Small intestine (tissue), 7 donors: Measurements from ENCODE around the gene CTNNBIP1. TPM values are rescaled to one million over a fixed set of nuclear protein-coding genes. Genes with fewer than 3 reads are reported as not detected.

Experiments used
- DNase-seq, 2 donors: peaks; one replicate each; pipeline versions ENCODE4 v3.0.0 to v3.0.0-alpha.2; 2013
- FAIRE-seq: peaks from 2 replicates; lab custom pipeline; 2012; peaks lifted over from hg19 to GRCh38; lab: Jason Lieb, UNC
- H3K27ac ChIP-seq, 3 donors: one replicate each; pipeline ENCODE4 v1.5.1; 2013; ENCODE audit warnings: low read length in 2 of 3, mild to moderate bottlenecking in 2 of 3, control low read depth in 1 of 3, inconsistent platforms in 1 of 3, low read depth in 1 of 3, moderate library complexity in 1 of 3
- H3K27me3 ChIP-seq, 3 donors: one replicate each; pipeline ENCODE4 v1.6.1; 2013; ENCODE audit warnings: low read length in 3 of 3, inconsistent platforms in 1 of 3; ENCODE audit not compliant: control insufficient read depth in 3 of 3, insufficient read depth in 3 of 3
- H3K36me3 ChIP-seq, 3 donors: one replicate each; pipeline ENCODE4 v1.6.1; 2013; ENCODE audit warnings: low read length in 3 of 3, inconsistent platforms in 1 of 3, low read depth in 1 of 3, mild to moderate bottlenecking in 1 of 3, moderate library complexity in 1 of 3; ENCODE audit not compliant: control insufficient read depth in 3 of 3, insufficient read depth in 2 of 3
- H3K4me1 ChIP-seq, 3 donors: one replicate each; pipeline ENCODE4 v1.6.1; 2013; ENCODE audit warnings: low read length in 2 of 3, inconsistent platforms in 1 of 3, low read depth in 1 of 3, mild to moderate bottlenecking in 1 of 3, moderate library complexity in 1 of 3; ENCODE audit not compliant: control insufficient read depth in 3 of 3, insufficient read depth in 2 of 3
- H3K4me3 ChIP-seq, 3 donors: one replicate each; pipeline ENCODE4 v1.5.1; 2013; ENCODE audit warnings: low read length in 3 of 3, control low read depth in 1 of 3, inconsistent platforms in 1 of 3, low read depth in 1 of 3, mild to moderate bottlenecking in 1 of 3, moderate library complexity in 1 of 3
- H3K9me3 ChIP-seq, 2 donors: one replicate each; pipeline ENCODE4 v1.6.1; 2013; ENCODE audit warnings: low read depth in 1 of 2, low read length in 1 of 2; ENCODE audit not compliant: control insufficient read depth in 2 of 2, insufficient read depth in 1 of 2
- WGBS, 3 donors: extraction: QIAGEN DNeasy Blood & Tissue Kit; methylation state at CpG; one replicate each; pipeline ENCODE4 v1.1.7; 2013; 5-methylcytosine and 5-hydroxymethylcytosine counted together
- polyA plus RNA-seq, 4 donors: library from polyadenylated mRNA; stranded (reverse) in 3 of 4; unstranded in 1 of 4; fragments of 200-250 nt in 3 of 4; fragments of 120-200 nt in 1 of 4; gene quantifications; one replicate each; pipeline versions ENCODE4 v1.2.1 to v1.2.3, GENCODE V29; 2013
- donor health status: healthy with polysubstance abuse.
- donor health status: control.
- donor health status: control.
- donor health status: Bipolar disorder and iron deficiency.
- donor health status: healthy.

The CTNNBIP1 gene
- polyA plus RNA-seq, 4 donors: 19.5 to 24.8 (median 22.1) TPM

GRCh38 chr1:9909234-9910046 lies 629 bp downstream of the CTNNBIP1 start:
- peaks cover 0 to under 1% (median 0%) of the 10 kb centered on the region in 3 donors for H3K36me3 ChIP-seq
- peak; percentile 37 to 54 for DNase-seq
- WGBS, 3 donors: 1 to 2% (median 1%) methylated on average over 19 to 47 of the region's 47 CpGs
- no peaks in the 10 kb centered on the region for H3K9me3 ChIP-seq
- peaks cover 3 to 26% (median 9%) of the 10 kb centered on the region in 3 donors for H3K4me1 ChIP-seq
- no peak for FAIRE-seq
- H3K4me3 ChIP-seq: peak overlapping the region; percentile 79 to 90 (median 87)
- H3K27ac ChIP-seq: peak overlapping the region; percentile 54 to 82 (median 73)
- no peaks in the 10 kb centered on the region for H3K27me3 ChIP-seq

DNA sequence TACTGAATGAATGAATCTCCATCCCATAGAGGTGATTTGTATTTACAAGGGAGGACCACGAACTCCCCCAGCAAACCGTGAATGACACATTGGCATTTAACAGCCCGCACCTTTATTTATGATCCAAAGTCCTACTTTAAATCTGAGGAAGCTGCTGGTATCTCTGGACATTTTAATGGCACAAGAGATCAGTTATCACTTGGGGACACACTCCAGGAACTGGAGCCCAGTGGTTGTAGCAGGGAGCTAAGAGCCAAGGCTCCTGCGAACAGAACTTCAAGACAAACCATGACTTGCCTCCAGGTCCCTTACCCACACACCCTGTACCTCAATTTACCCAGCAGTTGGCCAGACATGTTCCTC lies 1.2 kb downstream of the CTNNBIP1 start:
- H3K27ac ChIP-seq: peak overlapping the region; percentile 54 to 82 (median 73)
- FAIRE-seq (no peak), DNase-seq (peak; percentile 46 to 81)
- peaks cover 0 to 2% (median 0%) of the 10 kb centered on the region in 3 donors for H3K36me3 ChIP-seq
- 12 to 57% (median 36%) methylated on average over 4 of the region's 4 CpGs for WGBS, 3 donors
- peak overlapping the region in 2 of 3 donors; percentile 79 to 87 for H3K4me3 ChIP-seq
- no peaks in the 10 kb centered on the region for H3K27me3 ChIP-seq
- H3K9me3 ChIP-seq: no peaks in the 10 kb centered on the region
- peaks cover 3 to 23% (median 9%) of the 10 kb centered on the region in 3 donors for H3K4me1 ChIP-seq

- DNase-seq (no peak), FAIRE-seq (no peak)
- peaks cover 0 to 2% (median 0%) of the 10 kb centered on the region in 3 donors for H3K36me3 ChIP-seq
- 68 to 79% (median 78%) methylated on average over 5 of the region's 5 CpGs for WGBS, 3 donors
- peaks cover 3 to 19% (median 9%) of the 10 kb centered on the region in 3 donors for H3K4me1 ChIP-seq
- H3K27ac ChIP-seq: no peak overlapping the region
- no peak overlapping the region for H3K4me3 ChIP-seq
- no peaks in the 10 kb centered on the region for H3K9me3 ChIP-seq
- H3K27me3 ChIP-seq: no peaks in the 10 kb centered on the region
Measured at GRCh38 chr1:9907441-9907840, 2.6 kb downstream of the CTNNBIP1 start.

- DNase-seq: no peak
- no peak for FAIRE-seq
- H3K36me3 ChIP-seq: peaks cover 0 to 5% (median 0%) of the 10 kb centered on the region in 3 donors
- 83 to 93% (median 85%) methylated on average over 2 of the region's 2 CpGs for WGBS, 3 donors
- peaks cover 7 to 20% (median 8%) of the 10 kb centered on the region in 3 donors for H3K4me1 ChIP-seq
- no peak overlapping the region for H3K27ac ChIP-seq
- no peaks in the 10 kb centered on the region for H3K9me3 ChIP-seq
- H3K4me3 ChIP-seq: no peak overlapping the region
- H3K27me3 ChIP-seq: no peaks in the 10 kb centered on the region
Measured at GRCh38 chr1:9906466-9906865, 3.6 kb downstream of the CTNNBIP1 start.

GRCh38 chr1:9905010-9905409 lies 5.1 kb downstream of the CTNNBIP1 start:
- Histone ChIP-seq H3K36me3 (peaks cover 0 to 9% (median 0%) of the 10 kb centered on the region in 3 donors), H3K4me3 (no peak overlapping the region), H3K4me1 (peaks cover 9 to 28% (median 11%) of the 10 kb centered on the region in 3 donors), H3K27me3 (no peaks in the 10 kb centered on the region), H3K9me3 (no peaks in the 10 kb centered on the region), H3K27ac (no peak overlapping the region)
- DNase-seq (no peak), FAIRE-seq (no peak)
- 71 to 92% (median 86%) methylated on average over 4 of the region's 4 CpGs for WGBS, 3 donors

- Histone ChIP-seq H3K9me3 (no peaks in the 10 kb centered on the region), H3K4me1 (peaks cover 9 to 28% (median 11%) of the 10 kb centered on the region in 3 donors), H3K27me3 (no peaks in the 10 kb centered on the region), H3K36me3 (peaks cover 0 to 9% (median 0%) of the 10 kb centered on the region in 3 donors), H3K27ac (no peak overlapping the region), H3K4me3 (no peak overlapping the region)
- 62 to 86% (median 77%) methylated on average over 3 of the region's 3 CpGs for WGBS, 3 donors
- FAIRE-seq: no peak
- no peak for DNase-seq
Measured at GRCh38 chr1:9904596-9904995, 5.5 kb downstream of the CTNNBIP1 start.

GRCh38 chr1:9903801-9904527 lies 6.1 kb downstream of the CTNNBIP1 start:
- Histone ChIP-seq H3K36me3 (peaks cover 0 to 9% (median 0%) of the 10 kb centered on the region in 3 donors), H3K27ac (no peak overlapping the region), H3K9me3 (no peaks in the 10 kb centered on the region), H3K4me3 (no peak overlapping the region), H3K27me3 (no peaks in the 10 kb centered on the region), H3K4me1 (peaks cover 6 to 23% (median 11%) of the 10 kb centered on the region in 3 donors)
- DNase-seq (no peak), FAIRE-seq (no peak)
- 78 to 85% (median 80%) methylated on average over 9 of the region's 9 CpGs for WGBS, 3 donors

- no peak for DNase-seq
- WGBS, 3 donors: 79 to 89% (median 82%) methylated on average over 6 of the region's 6 CpGs
Measured at GRCh38 chr1:9902060-9902452, 8.0 kb downstream of the CTNNBIP1 start.

More at GRCh38 chr1:9902060-9902452, 8.0 kb downstream of the CTNNBIP1 start:
- Histone ChIP-seq H3K27ac (peak overlapping the region in 2 of 3 donors; percentile 27 to 28), H3K4me3 (no peak overlapping the region), H3K4me1 (peaks cover 6 to 19% (median 9%) of the 10 kb centered on the region in 3 donors), H3K36me3 (peaks cover 0 to 9% (median 0%) of the 10 kb centered on the region in 3 donors), H3K9me3 (no peaks in the 10 kb centered on the region), H3K27me3 (no peaks in the 10 kb centered on the region)
- no peak for FAIRE-seq
